Ishikawa (cell line): ENCODE results near the gene CX3CL1.

ENCODE experiments used
- CREB1 ChIP-seq: IDR thresholded peaks from 2 replicates; pipeline ENCODE4 v1.6.1; 2012; ENCODE audit warnings: low read depth
- EGR1 ChIP-seq: IDR thresholded peaks from 2 replicates; pipeline ENCODE4 v1.6.1; 2012
- EP300 ChIP-seq: IDR thresholded peaks from 2 replicates; pipeline ENCODE4 v1.6.1; 2012; ENCODE audit warnings: borderline replicate concordance
- FOXM1 ChIP-seq: IDR thresholded peaks from 2 replicates; pipeline ENCODE4 v1.6.1; 2012; ENCODE audit warnings: low read depth, borderline replicate concordance
- MAX ChIP-seq: IDR thresholded peaks from 2 replicates; pipeline ENCODE4 v1.6.1; 2012
- NFIC ChIP-seq: IDR thresholded peaks from 2 replicates; pipeline ENCODE4 v1.6.1; 2012
- RAD21 ChIP-seq: IDR thresholded peaks from 2 replicates; pipeline ENCODE4 v1.6.1; 2012; ENCODE audit warnings: low read depth
- REST ChIP-seq: IDR thresholded peaks from 2 replicates; pipeline ENCODE4 v1.6.1; 2012; ENCODE audit warnings: low read depth, mild to moderate bottlenecking
- TAF1 ChIP-seq: IDR thresholded peaks from 2 replicates; pipeline ENCODE4 v1.6.1; 2012; ENCODE audit warnings: low read depth, mild to moderate bottlenecking
- TCF12 ChIP-seq: IDR thresholded peaks from 2 replicates; pipeline ENCODE4 v1.6.1; 2012; ENCODE audit warnings: low read depth
- TEAD4 ChIP-seq: IDR thresholded peaks from 2 replicates; pipeline ENCODE4 v1.6.1; 2012
- USF1 ChIP-seq: IDR thresholded peaks from 2 replicates; pipeline ENCODE4 v1.6.1; 2012
- YY1 ChIP-seq: IDR thresholded peaks from 2 replicates; pipeline ENCODE4 v1.6.1; 2012; ENCODE audit warnings: low read depth
- ZBTB7A ChIP-seq: IDR thresholded peaks from 2 replicates; pipeline ENCODE4 v1.6.1; 2012; ENCODE audit warnings: low read depth

CX3CL1 gene

GRCh38 chr16:57361404-57361803 lies 10.9 kb upstream of the CX3CL1 start:
- no peak for TF ChIP-seq USF1
- no peak for TF ChIP-seq RAD21

GRCh38 chr16:57364143-57364542 lies 8.1 kb upstream of the CX3CL1 start:
- TF ChIP-seq TEAD4 (no peak), USF1 (no peak), TAF1 (no peak), MAX (no peak), CREB1 (no peak), REST (no peak), NFIC (no peak), RAD21 (no peak), ZBTB7A (no peak), EP300 (no peak), EGR1 (no peak), YY1 (no peak), TCF12 (no peak), FOXM1 (no peak)

GRCh38 chr16:57366544-57367040 lies 5.7 kb upstream of the CX3CL1 start:
- TF ChIP-seq TCF12 (no peak), MAX (no peak), TAF1 (no peak), CREB1 (no peak), EGR1 (no peak), TEAD4 (no peak), REST (no peak), ZBTB7A (no peak), YY1 (no peak)

GRCh38 chr16:57367116-57367752 lies 5.1 kb upstream of the CX3CL1 start:
- 0 out of 2 replicates have a peak, but pooled peaks have one; percentile 11 for TF ChIP-seq NFIC
- TF ChIP-seq CREB1 = no peak
- TF ChIP-seq REST = no peak
- no peak for TF ChIP-seq FOXM1
- TF ChIP-seq USF1 = no peak
